T-helper 1 cell treated with Interleukin-12 subunit alpha and Interleukin-12 subunit beta and Interleukin-4 antibody, amounts not matched to agents 30 μg/mL and 1 μg/mL, for 36 hours (primary cell): ENCODE measurements around the gene BPIFB3.
"Not testable (repeated sequence)": the region's sequence is repeated elsewhere in the genome, so short reads cannot be mapped to it uniquely, and the experiment has no call there.

Experiments
- H3K27ac Mint-ChIP-seq: one replicate; pipeline ENCODE4 v1.8.0; 2021; ENCODE audit warnings: mild to moderate bottlenecking, mixed read lengths
- H3K27me3 Mint-ChIP-seq: one replicate; pipeline ENCODE4 v1.8.0; 2021; ENCODE audit warnings: low read depth, mixed read lengths
- H3K36me3 Mint-ChIP-seq: one replicate; pipeline ENCODE4 v1.8.0; 2021; ENCODE audit warnings: low read depth, mixed read lengths
- H3K4me1 Mint-ChIP-seq: one replicate; pipeline ENCODE4 v1.8.0; 2021; ENCODE audit warnings: low read depth, mixed read lengths
- H3K4me3 Mint-ChIP-seq: one replicate; pipeline ENCODE4 v1.8.0; 2021; ENCODE audit warnings: mild to moderate bottlenecking, moderate library complexity, mixed read lengths
- H3K9me3 Mint-ChIP-seq: one replicate; pipeline ENCODE4 v1.8.0; 2021; ENCODE audit warnings: mixed read lengths

BPIFB3 gene

GRCh38 chr20:33119725-33120720 is 66.3 kb downstream of the BPIFB3 start:
- Mint-ChIP-seq H3K27ac (no peak overlapping the region), H3K27me3 (no peaks in the 10 kb centered on the region), H3K9me3 (peaks cover 13% of the 10 kb centered on the region), H3K36me3 (no peaks in the 10 kb centered on the region), H3K4me3 (no peak overlapping the region), H3K4me1 (peaks cover 7% of the 10 kb centered on the region)

- no peaks in the 10 kb centered on the region for H3K36me3 Mint-ChIP-seq
- H3K4me3 Mint-ChIP-seq = no peak overlapping the region
- H3K27me3 Mint-ChIP-seq = no peaks in the 10 kb centered on the region
- no peak overlapping the region for H3K27ac Mint-ChIP-seq
- peaks cover 13% of the 10 kb centered on the region for H3K9me3 Mint-ChIP-seq
- peaks cover 7% of the 10 kb centered on the region for H3K4me1 Mint-ChIP-seq
These were observed 67.2 kb downstream of the BPIFB3 start for GRCh38 chr20:33120934-33121333.

GRCh38 chr20:33122297-33122696 is 68.6 kb downstream of the BPIFB3 start:
- H3K4me1 Mint-ChIP-seq, H3K27ac Mint-ChIP-seq, H3K27me3 Mint-ChIP-seq, H3K36me3 Mint-ChIP-seq, H3K4me3 Mint-ChIP-seq: not testable (repeated sequence)
- peaks cover 13% of the 10 kb centered on the region for H3K9me3 Mint-ChIP-seq
